ENCODE measurements around the gene ELAPOR2.

DNA sequence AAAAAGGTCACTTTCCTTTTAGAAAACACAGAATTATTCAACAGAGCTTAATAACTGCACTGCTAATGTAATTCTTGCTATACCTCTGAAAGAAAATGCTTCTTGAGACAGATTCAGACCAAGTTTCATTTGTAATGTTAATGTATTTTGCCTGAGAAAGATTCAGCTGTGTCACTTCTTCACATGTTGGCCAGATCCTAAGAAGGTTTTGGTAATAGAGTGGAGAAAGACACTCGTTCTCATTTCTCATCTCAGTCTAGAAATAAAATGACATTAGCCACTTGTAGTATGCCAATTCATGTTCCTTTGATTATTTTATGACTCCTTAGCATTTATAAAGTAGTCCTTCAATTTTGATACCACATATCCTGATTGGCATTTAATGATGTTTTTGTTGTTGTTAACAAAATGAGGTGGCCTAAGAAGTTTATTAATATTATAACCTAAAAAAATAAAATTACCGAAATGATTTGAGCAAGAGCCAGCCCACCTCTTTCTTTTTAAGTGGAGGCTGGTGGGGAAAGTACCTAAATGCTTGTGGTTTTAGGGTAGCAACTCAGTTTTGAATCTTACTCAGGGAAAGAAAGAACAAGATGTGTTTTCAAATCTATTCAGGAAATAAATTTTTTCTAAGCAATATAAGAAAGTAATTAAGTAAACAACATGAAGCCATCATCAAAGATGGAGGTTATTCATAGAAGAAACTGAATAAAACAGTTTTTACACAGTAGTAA lies 16.4 kb upstream of the ELAPOR2 start:
- TF ChIP-seq, protein P1, sequence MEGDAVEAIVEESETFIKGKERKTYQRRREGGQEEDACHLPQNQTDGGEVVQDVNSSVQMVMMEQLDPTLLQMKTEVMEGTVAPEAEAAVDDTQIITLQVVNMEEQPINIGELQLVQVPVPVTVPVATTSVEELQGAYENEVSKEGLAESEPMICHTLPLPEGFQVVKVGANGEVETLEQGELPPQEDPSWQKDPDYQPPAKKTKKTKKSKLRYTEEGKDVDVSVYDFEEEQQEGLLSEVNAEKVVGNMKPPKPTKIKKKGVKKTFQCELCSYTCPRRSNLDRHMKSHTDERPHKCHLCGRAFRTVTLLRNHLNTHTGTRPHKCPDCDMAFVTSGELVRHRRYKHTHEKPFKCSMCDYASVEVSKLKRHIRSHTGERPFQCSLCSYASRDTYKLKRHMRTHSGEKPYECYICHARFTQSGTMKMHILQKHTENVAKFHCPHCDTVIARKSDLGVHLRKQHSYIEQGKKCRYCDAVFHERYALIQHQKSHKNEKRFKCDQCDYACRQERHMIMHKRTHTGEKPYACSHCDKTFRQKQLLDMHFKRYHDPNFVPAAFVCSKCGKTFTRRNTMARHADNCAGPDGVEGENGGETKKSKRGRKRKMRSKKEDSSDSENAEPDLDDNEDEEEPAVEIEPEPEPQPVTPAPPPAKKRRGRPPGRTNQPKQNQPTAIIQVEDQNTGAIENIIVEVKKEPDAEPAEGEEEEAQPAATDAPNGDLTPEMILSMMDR (conservative IDR thresholded peaks at IDR 0.05; ENCODE audit: low read depth, low read length) = no peak
- no peak for TF ChIP-seq RFX5 (IDR thresholded peaks at IDR 0.05; ENCODE audit: low read depth, low read length)
- TF ChIP-seq POLR2A (IDR thresholded peaks at IDR 0.05; ENCODE audit: low read depth, low read length) = no peak
- no peak for TF ChIP-seq RCOR1 (IDR thresholded peaks at IDR 0.05; ENCODE audit: insufficient replicate concordance, low read length)
- TF ChIP-seq CEBPB (IDR thresholded peaks at IDR 0.05; ENCODE audit: low read depth, low read length) = no peak
- TF ChIP-seq MAFK (IDR thresholded peaks at IDR 0.05; ENCODE audit: low read depth, low read length) = no peak
- TF ChIP-seq RAD21 (IDR thresholded peaks at IDR 0.05; ENCODE audit: low read length) = no peak
- no peak for TF ChIP-seq BHLHE40 (IDR thresholded peaks at IDR 0.05; ENCODE audit: low read depth, low read length)
- no peak for TF ChIP-seq MAZ (IDR thresholded peaks at IDR 0.05; ENCODE audit: borderline replicate concordance, low read depth, low read length)
- TF ChIP-seq, protein P2, sequence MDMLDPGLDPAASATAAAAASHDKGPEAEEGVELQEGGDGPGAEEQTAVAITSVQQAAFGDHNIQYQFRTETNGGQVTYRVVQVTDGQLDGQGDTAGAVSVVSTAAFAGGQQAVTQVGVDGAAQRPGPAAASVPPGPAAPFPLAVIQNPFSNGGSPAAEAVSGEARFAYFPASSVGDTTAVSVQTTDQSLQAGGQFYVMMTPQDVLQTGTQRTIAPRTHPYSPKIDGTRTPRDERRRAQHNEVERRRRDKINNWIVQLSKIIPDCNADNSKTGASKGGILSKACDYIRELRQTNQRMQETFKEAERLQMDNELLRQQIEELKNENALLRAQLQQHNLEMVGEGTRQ (IDR thresholded peaks at IDR 0.05; ENCODE audit: low read depth, low read length) = no peak
- TF ChIP-seq NFE2L2 (IDR thresholded peaks at IDR 0.05; ENCODE audit: low read depth, low read length) = no peak
- TF ChIP-seq MXI1 (IDR thresholded peaks at IDR 0.05; ENCODE audit: borderline replicate concordance, low read depth, low read length) = no peak
- TF ChIP-seq, protein P3, sequence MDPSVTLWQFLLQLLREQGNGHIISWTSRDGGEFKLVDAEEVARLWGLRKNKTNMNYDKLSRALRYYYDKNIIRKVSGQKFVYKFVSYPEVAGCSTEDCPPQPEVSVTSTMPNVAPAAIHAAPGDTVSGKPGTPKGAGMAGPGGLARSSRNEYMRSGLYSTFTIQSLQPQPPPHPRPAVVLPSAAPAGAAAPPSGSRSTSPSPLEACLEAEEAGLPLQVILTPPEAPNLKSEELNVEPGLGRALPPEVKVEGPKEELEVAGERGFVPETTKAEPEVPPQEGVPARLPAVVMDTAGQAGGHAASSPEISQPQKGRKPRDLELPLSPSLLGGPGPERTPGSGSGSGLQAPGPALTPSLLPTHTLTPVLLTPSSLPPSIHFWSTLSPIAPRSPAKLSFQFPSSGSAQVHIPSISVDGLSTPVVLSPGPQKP (IDR thresholded peaks at IDR 0.05; ENCODE audit: borderline replicate concordance, low read depth, low read length) = no peak
